IPS-18a (cell line): Measurements from ENCODE around the gene SLC47A2.

Experiments
- H3K27ac ChIP-seq: one replicate; pipeline ENCODE4 v1.5.1; 2013; ENCODE audit warnings: low read length
- H3K27me3 ChIP-seq: one replicate; pipeline ENCODE4 v1.6.1; 2013; ENCODE audit warnings: mild to moderate bottlenecking, low read length; ENCODE audit not compliant: control insufficient read depth, insufficient read depth
- H3K36me3 ChIP-seq: one replicate; pipeline ENCODE4 v1.6.1; 2013; ENCODE audit warnings: low read depth, low read length; ENCODE audit not compliant: control insufficient read depth
- H3K4me1 ChIP-seq: one replicate; pipeline ENCODE4 v1.6.1; 2013; ENCODE audit warnings: low read depth, low read length; ENCODE audit not compliant: control insufficient read depth
- H3K4me3 ChIP-seq: one replicate; pipeline ENCODE4 v1.5.1; 2013; ENCODE audit warnings: low read length
- H3K9ac ChIP-seq: one replicate; pipeline ENCODE4 v1.6.1; 2013; ENCODE audit warnings: mild to moderate bottlenecking, low read length, moderate library complexity
- H3K9me3 ChIP-seq: one replicate; pipeline ENCODE4 v1.6.1; 2013; ENCODE audit warnings: low read depth, low read length; ENCODE audit not compliant: control insufficient read depth

Gene SLC47A2

GRCh38 chr17:19755392-19755791, 39.0 kb upstream of the SLC47A2 start:
- H3K4me1 ChIP-seq, result no peaks in the 10 kb centered on the region
- H3K36me3 ChIP-seq, result no peaks in the 10 kb centered on the region
- no peak overlapping the region for H3K4me3 ChIP-seq
- no peaks in the 10 kb centered on the region for H3K27me3 ChIP-seq
- no peak overlapping the region for H3K9ac ChIP-seq
- H3K9me3 ChIP-seq, result no peaks in the 10 kb centered on the region
- no peak overlapping the region for H3K27ac ChIP-seq

- Histone ChIP-seq H3K27me3 (no peaks in the 10 kb centered on the region), H3K9me3 (no peaks in the 10 kb centered on the region), H3K4me1 (no peaks in the 10 kb centered on the region), H3K27ac (no peak overlapping the region), H3K4me3 (no peak overlapping the region), H3K9ac (no peak overlapping the region), H3K36me3 (no peaks in the 10 kb centered on the region)
These were observed 37.5 kb upstream of the SLC47A2 start for GRCh38 chr17:19753661-19754463.

GRCh38 chr17:19753051-19753509, 36.7 kb upstream of the SLC47A2 start:
- Histone ChIP-seq H3K27ac (no peak overlapping the region), H3K9ac (no peak overlapping the region), H3K4me1 (no peaks in the 10 kb centered on the region), H3K36me3 (no peaks in the 10 kb centered on the region), H3K9me3 (no peaks in the 10 kb centered on the region), H3K27me3 (no peaks in the 10 kb centered on the region), H3K4me3 (no peak overlapping the region)

DNA sequence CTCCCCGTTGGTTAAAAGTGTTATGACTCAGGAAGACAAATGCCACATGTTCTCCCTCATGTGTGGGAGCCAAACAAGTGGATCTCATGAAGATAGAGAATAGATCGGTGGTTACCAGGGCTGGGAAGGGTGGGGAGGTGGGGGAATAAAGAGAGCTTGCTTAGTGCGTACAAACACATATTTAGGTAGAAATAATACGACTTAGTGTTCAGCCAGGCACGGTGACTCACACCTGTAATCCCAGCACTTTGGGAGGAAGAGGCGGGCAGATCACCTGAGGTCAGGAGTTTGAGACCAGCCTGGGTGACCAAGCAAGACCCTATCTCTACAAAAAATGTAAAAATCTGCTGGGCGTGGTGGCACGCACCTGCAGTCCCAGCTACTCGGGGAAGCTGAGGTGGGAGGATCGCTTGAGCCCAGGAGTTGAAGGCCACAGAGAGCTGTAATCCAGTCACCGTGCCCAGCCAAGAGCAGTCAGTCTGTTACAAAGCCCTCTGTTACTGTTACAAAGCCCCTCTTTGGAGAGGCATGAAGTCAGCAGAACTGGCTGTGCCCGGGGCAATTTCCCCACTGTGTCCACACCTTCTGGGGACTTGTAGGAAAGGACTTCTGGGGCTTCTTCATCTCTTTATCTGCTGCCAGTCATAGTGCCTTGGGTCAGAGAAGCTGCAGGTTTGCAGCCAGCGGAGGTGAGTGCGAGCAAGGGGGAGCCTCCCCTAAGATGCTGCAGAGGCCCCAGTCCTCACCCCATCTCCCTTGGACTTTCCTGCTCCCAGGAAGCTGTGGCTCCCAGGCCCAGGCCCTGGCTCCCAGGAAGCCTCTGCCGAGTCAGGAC, 36.0 kb upstream of the SLC47A2 start:
- H3K4me3 ChIP-seq, result no peak overlapping the region
- H3K9ac ChIP-seq, result no peak overlapping the region
- H3K4me1 ChIP-seq, result no peaks in the 10 kb centered on the region
- no peak overlapping the region for H3K27ac ChIP-seq
- H3K36me3 ChIP-seq, result no peaks in the 10 kb centered on the region
- no peaks in the 10 kb centered on the region for H3K27me3 ChIP-seq
- no peaks in the 10 kb centered on the region for H3K9me3 ChIP-seq

GRCh38 chr17:19750835-19751234, 34.5 kb upstream of the SLC47A2 start:
- no peak overlapping the region for H3K27ac ChIP-seq
- no peaks in the 10 kb centered on the region for H3K4me1 ChIP-seq
- H3K36me3 ChIP-seq, result no peaks in the 10 kb centered on the region
- peaks cover 1% of the 10 kb centered on the region for H3K27me3 ChIP-seq
- no peaks in the 10 kb centered on the region for H3K9me3 ChIP-seq
- no peak overlapping the region for H3K4me3 ChIP-seq
- H3K9ac ChIP-seq, result no peak overlapping the region

- no peaks in the 10 kb centered on the region for H3K4me1 ChIP-seq
- H3K27me3 ChIP-seq, result peaks cover 9% of the 10 kb centered on the region
- H3K36me3 ChIP-seq, result no peaks in the 10 kb centered on the region
- no peak overlapping the region for H3K27ac ChIP-seq
- no peak overlapping the region for H3K4me3 ChIP-seq
- no peaks in the 10 kb centered on the region for H3K9me3 ChIP-seq
- no peak overlapping the region for H3K9ac ChIP-seq
These were observed 33.7 kb upstream of the SLC47A2 start for GRCh38 chr17:19750020-19750572.

- no peak overlapping the region for H3K9ac ChIP-seq
- peaks cover 9% of the 10 kb centered on the region for H3K27me3 ChIP-seq
- H3K4me1 ChIP-seq, result no peaks in the 10 kb centered on the region
- no peak overlapping the region for H3K4me3 ChIP-seq
- H3K9me3 ChIP-seq, result no peaks in the 10 kb centered on the region
- H3K36me3 ChIP-seq, result no peaks in the 10 kb centered on the region
- H3K27ac ChIP-seq, result no peak overlapping the region
These were observed 32.4 kb upstream of the SLC47A2 start for GRCh38 chr17:19748807-19749193.

DNA sequence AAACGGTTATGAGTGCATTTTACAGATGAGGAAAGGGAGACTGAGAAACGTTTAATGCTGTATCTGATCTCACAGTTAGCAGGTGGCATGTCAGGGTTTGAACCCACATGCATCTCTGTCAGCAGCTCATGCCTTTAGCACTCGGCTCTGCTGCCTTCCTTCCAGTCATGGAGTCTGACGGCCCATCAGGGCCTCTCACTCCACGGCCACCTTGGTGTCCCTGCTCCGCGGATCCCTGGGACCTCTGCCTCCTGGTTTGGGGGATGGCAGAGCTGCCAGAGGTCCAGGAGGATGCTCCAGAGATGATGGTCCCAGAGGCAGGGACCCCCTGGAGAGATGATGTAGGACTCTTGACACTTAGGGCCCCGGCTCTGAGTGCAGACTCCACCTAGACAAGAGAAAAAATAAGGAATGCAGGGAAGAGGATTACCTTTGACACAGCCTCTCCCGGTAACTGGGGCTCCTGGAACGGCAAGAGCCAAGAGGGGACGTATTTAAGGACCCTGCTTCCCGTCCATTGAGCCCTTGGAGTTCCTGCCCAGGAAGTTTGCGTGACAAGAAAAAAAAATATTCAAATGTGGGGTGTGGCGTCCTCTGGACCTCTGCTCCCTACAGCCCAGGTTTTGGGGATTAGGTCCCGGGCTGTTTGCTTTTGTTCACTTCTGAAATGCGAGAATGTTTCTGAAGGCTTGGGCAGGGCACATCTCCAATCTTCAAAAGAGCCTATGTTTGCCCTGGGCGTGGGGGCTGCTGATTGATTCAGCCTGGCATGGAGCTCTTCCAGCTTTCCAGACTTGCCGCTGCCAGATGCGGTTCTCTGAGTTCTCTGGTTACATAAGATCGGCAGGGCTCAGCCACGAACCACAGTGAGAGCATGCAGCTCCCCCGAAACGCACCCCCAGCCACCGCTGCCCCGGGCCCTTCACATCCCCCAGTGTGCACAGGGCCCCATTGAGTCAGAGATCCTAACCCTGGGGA, 31.7 kb upstream of the SLC47A2 start, which contains the start of gene ALDH3A1:
TSS of gene ALDH3A1 (minus strand) at position 470 of the 978 bp plus-strand sequence. CDS start 3,169 bp downstream, outside the sequence.
- no peak within 1 kb of the TSS for H3K4me3 ChIP-seq
- H3K27me3 ChIP-seq, result peaks cover 9% of the 10 kb centered on the region
- H3K36me3 ChIP-seq, result no peaks in the 10 kb centered on the region
- no peaks in the 10 kb centered on the region for H3K9me3 ChIP-seq
- no peak within 1 kb of the TSS for H3K9ac ChIP-seq
- H3K27ac ChIP-seq, result no peak within 1 kb of the TSS
- no peaks in the 10 kb centered on the region for H3K4me1 ChIP-seq

- no peak overlapping the region for H3K9ac ChIP-seq
- H3K4me1 ChIP-seq, result no peaks in the 10 kb centered on the region
- H3K9me3 ChIP-seq, result no peaks in the 10 kb centered on the region
- H3K36me3 ChIP-seq, result no peaks in the 10 kb centered on the region
- H3K4me3 ChIP-seq, result no peak overlapping the region
- H3K27me3 ChIP-seq, result peaks cover 9% of the 10 kb centered on the region
- no peak overlapping the region for H3K27ac ChIP-seq
These were observed 30.9 kb upstream of the SLC47A2 start for GRCh38 chr17:19747159-19747719.

- Histone ChIP-seq H3K27me3 (peaks cover 9% of the 10 kb centered on the region), H3K4me3 (no peak overlapping the region), H3K9me3 (no peaks in the 10 kb centered on the region), H3K36me3 (no peaks in the 10 kb centered on the region), H3K9ac (no peak overlapping the region), H3K27ac (no peak overlapping the region), H3K4me1 (no peaks in the 10 kb centered on the region)
These were observed 30.1 kb upstream of the SLC47A2 start for GRCh38 chr17:19746517-19746916.
